Dendritic cell treated with granulocyte-macrophage colony-stimulating factor and Interleukin-4, amounts not matched to agents 40 ng/mL and 50 ng/mL, for 4 days (primary cell): ENCODE data around the gene ZCCHC2.

Experiments
- H3K27ac Mint-ChIP-seq: one replicate; pipeline ENCODE4 v1.8.0; 2022; ENCODE audit warnings: mild to moderate bottlenecking, mixed read lengths
- H3K27me3 Mint-ChIP-seq: one replicate; pipeline ENCODE4 v1.8.0; 2022; ENCODE audit warnings: mild to moderate bottlenecking, mixed read lengths
- H3K36me3 Mint-ChIP-seq: one replicate; pipeline ENCODE4 v1.8.0; 2022; ENCODE audit warnings: low read depth, mixed read lengths
- H3K4me1 Mint-ChIP-seq: one replicate; pipeline ENCODE4 v1.8.0; 2022; ENCODE audit warnings: low read depth, mixed read lengths
- H3K4me3 Mint-ChIP-seq: one replicate; pipeline ENCODE4 v1.8.0; 2022; ENCODE audit warnings: mild to moderate bottlenecking, moderate library complexity, mixed read lengths
- H3K9me3 Mint-ChIP-seq: one replicate; pipeline ENCODE4 v1.8.0; 2022; ENCODE audit warnings: mixed read lengths
- intact Hi-C: fragments of 100-400 bp; cut with micrococcal nuclease; formaldehyde crosslinking; loops from one replicate; pipeline ENCODE4 v1.15.0; 2022

The ZCCHC2 gene

GRCh38 chr18:62499263-62499650 is 23.6 kb upstream of the ZCCHC2 start:
- H3K4me3 Mint-ChIP-seq, result no peak overlapping the region
- H3K36me3 Mint-ChIP-seq, result peaks cover 7% of the 10 kb centered on the region
- H3K27me3 Mint-ChIP-seq, result peaks cover 10% of the 10 kb centered on the region
- H3K27ac Mint-ChIP-seq, result no peak overlapping the region
- H3K4me1 Mint-ChIP-seq, result peaks cover 21% of the 10 kb centered on the region
- H3K9me3 Mint-ChIP-seq, result no peaks in the 10 kb centered on the region
- intact Hi-C loops, result no loop called here

- Mint-ChIP-seq H3K9me3 (no peaks in the 10 kb centered on the region), H3K27me3 (peaks cover 9% of the 10 kb centered on the region), H3K4me1 (peaks cover 23% of the 10 kb centered on the region), H3K4me3 (no peak overlapping the region), H3K27ac (no peak overlapping the region), H3K36me3 (peaks cover 7% of the 10 kb centered on the region)
- intact Hi-C loops, result no loop called here
Measured at GRCh38 chr18:62500174-62500573, 22.7 kb upstream of the ZCCHC2 start.

GRCh38 chr18:62500966-62501591 is 21.7 kb upstream of the ZCCHC2 start:
- peaks cover 7% of the 10 kb centered on the region for H3K36me3 Mint-ChIP-seq
- no peaks in the 10 kb centered on the region for H3K9me3 Mint-ChIP-seq
- intact Hi-C loops, result no loop called here
- peaks cover 11% of the 10 kb centered on the region for H3K27me3 Mint-ChIP-seq
- no peak overlapping the region for H3K27ac Mint-ChIP-seq
- no peak overlapping the region for H3K4me3 Mint-ChIP-seq
- peaks cover 32% of the 10 kb centered on the region for H3K4me1 Mint-ChIP-seq

- Mint-ChIP-seq H3K27ac (peak overlapping the region; percentile 12), H3K4me3 (peak overlapping the region; percentile 56), H3K9me3 (no peaks in the 10 kb centered on the region), H3K27me3 (peaks cover 2% of the 10 kb centered on the region), H3K36me3 (peaks cover 7% of the 10 kb centered on the region), H3K4me1 (peaks cover 25% of the 10 kb centered on the region)
- intact Hi-C loops, result loop anchor here (5.0 kb wide), 1 partner anchor 174 kb away; no protein-coding TSS in a partner anchor
Measured at GRCh38 chr18:62505669-62506494, 16.9 kb upstream of the ZCCHC2 start.

- H3K9me3 Mint-ChIP-seq, result peaks cover 4% of the 10 kb centered on the region
- peaks cover 26% of the 10 kb centered on the region for H3K4me1 Mint-ChIP-seq
- H3K4me3 Mint-ChIP-seq, result peak overlapping the region; percentile 56
- intact Hi-C loops, result loop anchor here (5.0 kb wide), 1 partner anchor 174 kb away; no protein-coding TSS in a partner anchor
- peak overlapping the region; percentile 12 for H3K27ac Mint-ChIP-seq
- H3K27me3 Mint-ChIP-seq, result peaks cover 2% of the 10 kb centered on the region
- H3K36me3 Mint-ChIP-seq, result peaks cover 9% of the 10 kb centered on the region
Measured at GRCh38 chr18:62506495-62507143, 16.2 kb upstream of the ZCCHC2 start.

GRCh38 chr18:62509779-62510178 is 13.0 kb upstream of the ZCCHC2 start:
- peaks cover 2% of the 10 kb centered on the region for H3K27me3 Mint-ChIP-seq
- no peak overlapping the region for H3K4me3 Mint-ChIP-seq
- peaks cover 35% of the 10 kb centered on the region for H3K9me3 Mint-ChIP-seq
- H3K27ac Mint-ChIP-seq, result no peak overlapping the region
- intact Hi-C loops, result loop anchor here (5.0 kb wide), 1 partner anchor 177 kb away; no protein-coding TSS in a partner anchor
- H3K36me3 Mint-ChIP-seq, result peaks cover 26% of the 10 kb centered on the region
- H3K4me1 Mint-ChIP-seq, result peaks cover 26% of the 10 kb centered on the region

GRCh38 chr18:62510789-62511188 is 12.0 kb upstream of the ZCCHC2 start:
- Mint-ChIP-seq H3K36me3 (peaks cover 26% of the 10 kb centered on the region), H3K27ac (no peak overlapping the region), H3K4me3 (no peak overlapping the region), H3K9me3 (peaks cover 36% of the 10 kb centered on the region), H3K4me1 (peaks cover 18% of the 10 kb centered on the region), H3K27me3 (no peaks in the 10 kb centered on the region)
- intact Hi-C loops, result no loop called here

- Mint-ChIP-seq H3K27me3 (no peaks in the 10 kb centered on the region), H3K9me3 (peaks cover 36% of the 10 kb centered on the region), H3K36me3 (peaks cover 26% of the 10 kb centered on the region), H3K4me3 (no peak overlapping the region), H3K4me1 (peaks cover 12% of the 10 kb centered on the region), H3K27ac (no peak overlapping the region)
- intact Hi-C loops, result no loop called here
Measured at GRCh38 chr18:62512532-62512931, 10.3 kb upstream of the ZCCHC2 start.

GRCh38 chr18:62512996-62513395 is 9.8 kb upstream of the ZCCHC2 start:
- H3K9me3 Mint-ChIP-seq, result peaks cover 36% of the 10 kb centered on the region
- no peaks in the 10 kb centered on the region for H3K27me3 Mint-ChIP-seq
- no peak overlapping the region for H3K4me3 Mint-ChIP-seq
- intact Hi-C loops, result no loop called here
- H3K36me3 Mint-ChIP-seq, result peaks cover 26% of the 10 kb centered on the region
- no peak overlapping the region for H3K27ac Mint-ChIP-seq
- peaks cover 14% of the 10 kb centered on the region for H3K4me1 Mint-ChIP-seq

GRCh38 chr18:62514570-62514969 is 8.3 kb upstream of the ZCCHC2 start:
- no peak overlapping the region for H3K27ac Mint-ChIP-seq
- H3K4me3 Mint-ChIP-seq, result no peak overlapping the region
- peaks cover 26% of the 10 kb centered on the region for H3K36me3 Mint-ChIP-seq
- intact Hi-C loops, result no loop called here
- H3K4me1 Mint-ChIP-seq, result peaks cover 22% of the 10 kb centered on the region
- peaks cover 1% of the 10 kb centered on the region for H3K27me3 Mint-ChIP-seq
- H3K9me3 Mint-ChIP-seq, result peaks cover 36% of the 10 kb centered on the region

- Mint-ChIP-seq H3K27ac (no peak overlapping the region), H3K36me3 (peaks cover 26% of the 10 kb centered on the region), H3K27me3 (peaks cover 4% of the 10 kb centered on the region), H3K4me1 (peaks cover 15% of the 10 kb centered on the region), H3K9me3 (peaks cover 36% of the 10 kb centered on the region), H3K4me3 (no peak overlapping the region)
- intact Hi-C loops, result no loop called here
Measured at GRCh38 chr18:62516242-62516641, 6.6 kb upstream of the ZCCHC2 start.

- H3K27me3 Mint-ChIP-seq, result peaks cover 5% of the 10 kb centered on the region
- H3K9me3 Mint-ChIP-seq, result peaks cover 12% of the 10 kb centered on the region
- peaks cover 5% of the 10 kb centered on the region for H3K36me3 Mint-ChIP-seq
- no peak overlapping the region for H3K27ac Mint-ChIP-seq
- peaks cover 18% of the 10 kb centered on the region for H3K4me1 Mint-ChIP-seq
- no peak overlapping the region for H3K4me3 Mint-ChIP-seq
- intact Hi-C loops, result no loop called here
Measured at GRCh38 chr18:62518460-62519375, 4.1 kb upstream of the ZCCHC2 start.

- Mint-ChIP-seq H3K4me1 (peaks cover 18% of the 10 kb centered on the region), H3K9me3 (peaks cover 2% of the 10 kb centered on the region), H3K27me3 (peaks cover 5% of the 10 kb centered on the region), H3K27ac (no peak overlapping the region), H3K36me3 (peaks cover 10% of the 10 kb centered on the region), H3K4me3 (no peak overlapping the region)
- intact Hi-C loops, result loop anchor here (5.0 kb wide), 2 partner anchors 67 to 92 kb away; no protein-coding TSS in a partner anchor
Measured at GRCh38 chr18:62519684-62520083, 3.1 kb upstream of the ZCCHC2 start.
